K562 (cell line): Measurements from ENCODE around the gene FCRL6. TPM values are rescaled to one million over a fixed set of nuclear protein-coding genes. Genes with fewer than 3 reads are reported as not detected.

Source experiments
- ATAC-seq: fragments of 200-7000 bp; cut with Tn5 transposase; 3 replicates; pipeline ENCODE4 v1.9.1; 2020; ENCODE audit warnings: moderate library complexity
- BruUV-seq: library from RNA; stranded (reverse); fragments of 400-500 nt; replicated peaks from 2 replicates; lab custom pipeline; 2021; lab: Mats Ljungman, UMichigan
- CTCF ChIA-PET: fragments of 300-600 bp; formaldehyde crosslinking; extraction: SDS; loops from one replicate; lab custom pipeline; 2021; ENCODE audit warnings: low intra/inter-chr PET ratio; lab: Yijun Ruan, JAX
- POLR2A ChIA-PET: fragments of 300-600, 350-650 bp; sonication (Branson Sonifier 250); formaldehyde crosslinking; extraction: SDS; loops from one replicate; lab custom pipeline; 2021; ENCODE audit warnings: antibody characterized with exemption, inconsistent platforms; lab: Yijun Ruan, JAX
- DNase-seq, 4 experiments: peaks; one replicate each; pipeline versions ENCODE4 v3.0.0 to v3.0.0-alpha.2; 2011 to 2018; ENCODE audit warnings: low spot score in 3 of 4, mixed read lengths in 3 of 4; ENCODE audit errors: extremely low read depth in 1 of 4
- FAIRE-seq: peaks from 2 replicates; lab custom pipeline; 2011; peaks lifted over from hg19 to GRCh38; lab: Jason Lieb, UNC
- H2AFZ ChIP-seq: 2 replicates; pipeline ENCODE4 v1.6.0; 2011; ENCODE audit warnings: low read depth, low read length, control low read depth, inconsistent platforms
- H3K27ac ChIP-seq: fragments of 200-600 bp; 3 replicates; pipeline ENCODE4 v1.8.0; 2011; ENCODE audit warnings: low read depth, mild to moderate bottlenecking, control low read depth, inconsistent platforms, low read length, moderate library complexity, mixed read lengths; ENCODE audit errors: extremely low read depth
- H3K27me3 ChIP-seq, 2 experiments: fragments of 300-600 bp in 1 of 2; 2 replicates in 1 of 2; 3 replicates in 1 of 2; pipeline versions ENCODE4 v1.6.0 to v1.8.0; 2011; ENCODE audit warnings: inconsistent platforms in 2 of 2, low read length in 2 of 2, mild to moderate bottlenecking in 1 of 2, mixed read lengths in 1 of 2, moderate library complexity in 1 of 2; ENCODE audit not compliant: control insufficient read depth in 2 of 2, insufficient read depth in 2 of 2
- H3K36me3 ChIP-seq: fragments of 300-600 bp; 3 replicates; pipeline ENCODE4 v1.8.0; 2011; ENCODE audit warnings: mild to moderate bottlenecking, low read length, inconsistent platforms; ENCODE audit not compliant: control insufficient read depth, insufficient read depth
- H3K4me1 ChIP-seq, 2 experiments: fragments of 200-600 bp in 1 of 2; replicated peaks in 1 of 2; 2 replicates in 1 of 2; 3 replicates in 1 of 2; pipeline versions ENCODE4 v1.5.1 to v1.8.0; 2011; ENCODE audit warnings: inconsistent platforms in 2 of 2, low read length in 2 of 2, mild to moderate bottlenecking in 1 of 2, mixed read lengths in 1 of 2, moderate library complexity in 1 of 2; ENCODE audit not compliant: control insufficient read depth in 2 of 2, insufficient read depth in 2 of 2
- H3K4me2 ChIP-seq: 2 replicates; pipeline ENCODE4 v1.6.1; 2011; ENCODE audit warnings: low read length, control low read depth, inconsistent platforms, mixed read lengths; ENCODE audit not compliant: insufficient read depth
- H3K4me3 ChIP-seq: fragments of 200-600 bp; sonication (generic), shearing (Covaris generic); 2 replicates; pipeline ENCODE4 v1.5.1; 2016; ENCODE audit warnings: control low read depth, inconsistent platforms
- H3K79me2 ChIP-seq: fragments of 200-600 bp; 3 replicates; pipeline ENCODE4 v1.8.0; 2011; ENCODE audit warnings: low read length, inconsistent platforms; ENCODE audit not compliant: control insufficient read depth, insufficient read depth
- H3K9ac ChIP-seq, 2 experiments: 2 replicates each; pipeline versions ENCODE4 v1.6.0 to v1.6.1; 2011; ENCODE audit warnings: low read depth in 2 of 2, low read length in 2 of 2, control low read depth in 1 of 2, inconsistent platforms in 1 of 2, mild to moderate bottlenecking in 1 of 2, mixed read lengths in 1 of 2; ENCODE audit not compliant: insufficient read depth in 1 of 2
- H3K9me1 ChIP-seq: one replicate; pipeline ENCODE4 v1.6.0; 2011; ENCODE audit warnings: inconsistent platforms, mild to moderate bottlenecking, low read length, moderate library complexity; ENCODE audit not compliant: control insufficient read depth, insufficient read depth
- H3K9me3 ChIP-seq: replicated peaks from 2 replicates; pipeline ENCODE4 v1.5.1; 2011; ENCODE audit warnings: low read depth, low read length, inconsistent platforms; ENCODE audit not compliant: control insufficient read depth, insufficient read depth
- H4K20me1 ChIP-seq: replicated peaks from 2 replicates; pipeline ENCODE4 v1.6.1; 2011; ENCODE audit warnings: low read length, inconsistent platforms, mixed read lengths; ENCODE audit not compliant: control insufficient read depth, insufficient read depth
- CBFB ChIP-seq: sonication (generic); formaldehyde crosslinking; IDR thresholded peaks from 2 replicates; pipeline ENCODE4 v1.4.0; 2020; ENCODE audit warnings: mild to moderate bottlenecking, missing genetic modification reagents
- CXXC5 ChIP-seq: fragments of 250-450 bp; sonication (Bioruptor Pico); IDR thresholded peaks from 2 replicates; pipeline ENCODE4 v1.8.0; 2022; ENCODE audit warnings: inconsistent platforms, mild to moderate bottlenecking, moderate library complexity
- ERF ChIP-seq: fragments of 450-650 bp; formaldehyde crosslinking; IDR thresholded peaks from 2 replicates; pipeline ENCODE4 v1.4.0; 2020; ENCODE audit warnings: mild to moderate bottlenecking, mixed read lengths
- FOXM1 ChIP-seq, 2 experiments: fragments of 450-650 bp in 1 of 2; sonication (generic) in 1 of 2; formaldehyde crosslinking in 1 of 2; IDR thresholded peaks; 2 replicates each; pipeline versions ENCODE4 v1.6.1 to v1.9.0; 2017 to 2022; ENCODE audit warnings: low read depth in 2 of 2, mild to moderate bottlenecking in 2 of 2, missing genetic modification reagents in 1 of 2, moderate library complexity in 1 of 2
- GTF2B ChIP-seq: IDR thresholded peaks from 2 replicates; pipeline ENCODE4 v1.6.1; 2011; ENCODE audit not compliant: insufficient read length; ENCODE audit errors: extremely low read depth
- LEF1 ChIP-seq: fragments of 450-650 bp; IDR thresholded peaks from 2 replicates; pipeline ENCODE4 v1.6.1; 2016; ENCODE audit warnings: mild to moderate bottlenecking
- MAZ ChIP-seq, 2 experiments: fragments of 450-650 bp in 1 of 2; sonication (generic) in 1 of 2; formaldehyde crosslinking; IDR thresholded peaks in 1 of 2; conservative IDR thresholded peaks in 1 of 2; 2 replicates each; pipeline versions ENCODE4 v1.4.0 to v1.5.0; 2020; ENCODE audit warnings: mild to moderate bottlenecking in 1 of 2, missing genetic modification reagents in 1 of 2
- PHF8 ChIP-seq: fragments of 200-600 bp; sonication (generic); IDR thresholded peaks from 2 replicates; pipeline ENCODE4 v1.6.1; 2012; ENCODE audit warnings: mixed run types, mild to moderate bottlenecking, inconsistent platforms, low read length, moderate library complexity, borderline replicate concordance
- RBFOX2 ChIP-seq: fragments of 200-400 bp; formaldehyde crosslinking; IDR thresholded peaks from 2 replicates; pipeline ENCODE4 v1.6.1; 2017; ENCODE audit warnings: low read depth, mild to moderate bottlenecking, low read length, moderate library complexity
- SREBF1 ChIP-seq: fragments of 150-350 bp; IDR thresholded peaks from 2 replicates; pipeline ENCODE4 v1.6.1; 2014; ENCODE audit warnings: antibody characterized with exemption, low read depth, low read length, borderline replicate concordance
- TEAD4 ChIP-seq, 2 experiments: sonication (generic) in 1 of 2; formaldehyde crosslinking in 1 of 2; IDR thresholded peaks; 2 replicates each; pipeline versions ENCODE4 v1.6.1 to v1.8.0; 2012 to 2022; ENCODE audit warnings: borderline replicate concordance in 1 of 2, inconsistent platforms in 1 of 2, low read length in 1 of 2, mild to moderate bottlenecking in 1 of 2, missing genetic modification reagents in 1 of 2
- WGBS: fragments of 100-300 bp; shearing (Covaris generic); methylation state at CpG from one replicate; pipeline ENCODE4 v1.1.6; 2016; ENCODE audit warnings: low coverage, mixed read lengths; ENCODE audit not compliant: insufficient coverage; ENCODE audit errors: missing lambda C conversion rate; 5-methylcytosine and 5-hydroxymethylcytosine counted together
- in situ Hi-C: fragments of 300-500 bp; cut with MboI; formaldehyde crosslinking; loops from 4 replicates; pipeline ENCODE4 v1.15.0; 2018; ENCODE audit warnings: inconsistent platforms, mixed read lengths
- intact Hi-C: fragments of 100-400 bp; cut with micrococcal nuclease; formaldehyde crosslinking; loops from 2 replicates; pipeline ENCODE4 v1.14.2; 2022
- polyA plus RNA-seq, 8 experiments: library from polyadenylated mRNA; depleted of rRNA in 4 of 8; stranded (reverse) in 5 of 8; unstranded in 3 of 8; fragments of >200 nt; fragmentation: Nextera tagmentation in 2 of 8; fragmentation: Illumina TruSeq in 1 of 8; extraction: Ambion mirVana in 2 of 8; extraction: Trizol in 1 of 8; gene quantifications; 2 replicates each; pipeline versions ENCODE4 v1.2.1 to v1.2.3, GENCODE V29; 2011 to 2014; ENCODE audit warnings: inconsistent platforms in 1 of 8, missing spikeins in 1 of 8
- total RNA-seq, 7 experiments: library from RNA; depleted of rRNA in 6 of 7; stranded (reverse); fragments of >200 nt in 6 of 7; fragmentation: Illumina TruSeq in 2 of 7; extraction: Trizol in 2 of 7; gene quantifications; 2 replicates each; pipeline versions ENCODE4 v1.2.1 to v1.2.3, GENCODE V29; 2011 to 2021; ENCODE audit warnings: low replicate concordance in 1 of 7

FCRL6 gene
- total and polyA plus RNA-seq, 9 of the 15 experiments (the other 6 are each of a cell fraction or from before 2014, with no cell fraction given) = not detected

GRCh38 chr1:159854116-159854692, 52.0 kb downstream of the FCRL6 start:
- H3K4me2 ChIP-seq = no peak overlapping the region
- BruUV-seq = no TSS peak
- TF ChIP-seq PHF8 (peak; percentile 33; the same call in 1 of the 2 replicates), CBFB (CRISPR knock-in tag) (no peak)
- TF ChIP-seq, all 486 proteins: peak for 1
- no peak overlapping the region for H2AFZ ChIP-seq
- H3K27ac ChIP-seq = no peak overlapping the region
- no peaks in the 10 kb centered on the region for H3K36me3 ChIP-seq
- 0 out of 3 replicates have a peak, but pooled peaks have one; percentile 17 for ATAC-seq
- peak in 1 of 4 experiments; percentile 27 for DNase-seq
- no peak overlapping the region for H3K9ac ChIP-seq
- ChIA-PET CTCF (no interaction called here), POLR2A (interaction anchor here (1.0 kb wide), 1 partner anchor 11 kb away, joined by 3 read pairs; no protein-coding TSS in a partner anchor)
- 16% methylated on average over 24 of the region's 31 CpGs for WGBS
- no peaks in the 10 kb centered on the region for H3K79me2 ChIP-seq
- in situ Hi-C loops = no loop called here
- FAIRE-seq = no peak
- H3K27me3 ChIP-seq = peaks cover 0 to 27% of the 10 kb centered on the region in 2 experiments; a peak in 2 of 5 replicates
- H3K9me3 ChIP-seq = no peaks in the 10 kb centered on the region
- H3K9me1 ChIP-seq = no peaks in the 10 kb centered on the region
- H3K4me3 ChIP-seq = no peak overlapping the region; the same call in 1 of the 2 replicates
- intact Hi-C loops = no loop called here
- peaks cover 0 to 13% of the 10 kb centered on the region in 2 experiments; a peak in 2 of 5 replicates for H3K4me1 ChIP-seq
- no peaks in the 10 kb centered on the region for H4K20me1 ChIP-seq

- in situ Hi-C loops = no loop called here
- Histone ChIP-seq H3K36me3 (no peaks in the 10 kb centered on the region), H3K27me3 (peaks cover 0 to 32% of the 10 kb centered on the region in 2 experiments; a peak in 2 of 5 replicates), H3K9me1 (no peaks in the 10 kb centered on the region), H3K4me1 (peaks cover 0 to 13% of the 10 kb centered on the region in 2 experiments; a peak in 2 of 5 replicates), H2AFZ (no peak overlapping the region), H3K4me3 (no peak overlapping the region; the same call in 1 of the 2 replicates), H3K79me2 (no peaks in the 10 kb centered on the region), H3K9ac (no peak overlapping the region), H3K9me3 (no peaks in the 10 kb centered on the region), H3K4me2 (no peak overlapping the region), H4K20me1 (no peaks in the 10 kb centered on the region), H3K27ac (no peak overlapping the region)
- WGBS = 21% methylated on average over 27 of the region's 59 CpGs
- no TSS peak for BruUV-seq
- CTCF ChIA-PET = no interaction called here
- ATAC-seq (peak; percentile 84), DNase-seq (peak in 3 of 4 experiments; percentile 40 to 59 (median 53)), FAIRE-seq (no peak)
- intact Hi-C loops = no loop called here
- POLR2A ChIA-PET = no interaction called here
- TF ChIP-seq LEF1 (no peak), FOXM1 (IDR thresholded peaks at IDR 0.05; ENCODE audit: low read depth) (no peak), FOXM1 (CRISPR knock-in tag; IDR thresholded peaks at IDR 0.05; ENCODE audit: low read depth) (no peak), SREBF1 (no peak), GTF2B (no peak), CXXC5 (CRISPR knock-in tag) (0 out of 2 replicates have a peak, but pooled peaks have one; percentile 23), MAZ (CRISPR knock-in tag; conservative IDR thresholded peaks at IDR 0.05 in 1 of 2, IDR thresholded peaks at IDR 0.05 in 1 of 2) (0 out of 4 replicates have a peak, but pooled peaks of 1 of the 2 experiments have one; percentile 40), ERF (CRISPR knock-in tag) (no peak), TEAD4 (IDR thresholded peaks at IDR 0.05; ENCODE audit: low read length) (no peak), TEAD4 (CRISPR knock-in tag; IDR thresholded peaks at IDR 0.05; ENCODE audit: borderline replicate concordance) (no peak), RBFOX2 (0 out of 2 replicates have a peak, but pooled peaks have one; percentile 20)
These were observed 52.6 kb downstream of the FCRL6 start for GRCh38 chr1:159854693-159855192.
